ENCODE measurements around the gene JRKL. TPM values are rescaled to one million over a fixed set of nuclear protein-coding genes. Genes with fewer than 3 reads are reported as not detected.

JRKL gene
- total and polyA plus RNA-seq, 2 of the 8 experiments (the other 6 are each of a cell fraction or from before 2014, with no cell fraction given) = 1.4 to 4.9 TPM

DNA sequence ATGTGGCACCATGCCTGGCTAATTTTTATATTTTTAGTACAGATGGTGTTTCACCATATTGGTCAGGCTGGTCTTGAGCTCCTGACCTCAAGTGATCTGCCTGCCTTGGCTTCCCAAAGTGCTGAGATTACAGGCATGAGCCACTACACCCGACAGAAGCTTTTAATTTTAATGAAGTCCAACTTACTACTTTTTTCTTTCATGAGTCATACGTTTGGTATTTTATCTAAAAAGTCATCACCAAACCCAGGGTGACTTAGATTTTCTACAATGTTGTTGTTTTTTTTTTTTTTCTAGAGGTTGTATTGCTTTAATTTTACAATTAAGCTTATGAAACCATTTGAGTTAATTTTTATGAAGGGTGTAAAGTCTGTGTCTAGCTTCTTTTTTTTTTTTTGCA lies 34.9 kb downstream of the JRKL start:
- no peak overlapping the region for H2BK20ac ChIP-seq (ENCODE audit: low read length)
- H3K4me2 ChIP-seq (ENCODE audit: insufficient read depth in 1 of 2, low read depth in 2 of 2, low read length in 2 of 2) = no peak overlapping the region
- H3K18ac ChIP-seq (ENCODE audit: extremely low read depth, low read length) = no peak overlapping the region
- H4K20me1 ChIP-seq (replicated peaks in 1 of 2; ENCODE audit: control insufficient read depth in 1 of 2, insufficient read depth in 2 of 2, low read length in 2 of 2) = no peaks in the 10 kb centered on the region
- H3K56ac ChIP-seq (replicated peaks; ENCODE audit: insufficient read length, low read depth, low read length) = no peak overlapping the region
- H3K4me3 ChIP-seq (ENCODE audit: extremely low read depth in 1 of 4, insufficient read depth in 2 of 4, low read depth in 3 of 4, low read length in 4 of 4) = no peak overlapping the region
- H3K27me3 ChIP-seq (replicated peaks in 1 of 4; ENCODE audit: control insufficient read depth in 3 of 4, extremely low read depth in 1 of 4, insufficient read depth in 3 of 4, low read length in 3 of 4) = no peaks in the 10 kb centered on the region
- no peaks in the 10 kb centered on the region for H3K79me2 ChIP-seq (ENCODE audit: control insufficient read depth in 1 of 2, insufficient read depth in 2 of 2, low read length in 2 of 2)
- no peak for DNase-seq (ENCODE audit: low read depth in 1 of 2, low spot score in 2 of 2)
- no peak overlapping the region for H2AK5ac ChIP-seq (ENCODE audit: low read depth, low read length)
- no peak overlapping the region for H3K14ac ChIP-seq (ENCODE audit: insufficient read length)
- no peak overlapping the region for H2AFZ ChIP-seq (ENCODE audit: low read length)
- H3K9me3 ChIP-seq (ENCODE audit: insufficient read depth in 2 of 2, low read depth in 1 of 2, low read length in 1 of 2) = no peaks in the 10 kb centered on the region
- H2BK15ac ChIP-seq (ENCODE audit: low read length) = no peak overlapping the region
- H3K23ac ChIP-seq (ENCODE audit: insufficient read length) = no peak overlapping the region
- no peak for TF ChIP-seq SP2 (IDR thresholded peaks at IDR 0.05; ENCODE audit: low read length)
- no peak for TF ChIP-seq PHF8 (conservative IDR thresholded peaks at IDR 0.05; ENCODE audit: low read depth, low read length)
- TF ChIP-seq RBBP5 (IDR thresholded peaks at IDR 0.05; ENCODE audit: borderline replicate concordance, low read depth, low read length) = no peak
- TF ChIP-seq, protein P1, sequence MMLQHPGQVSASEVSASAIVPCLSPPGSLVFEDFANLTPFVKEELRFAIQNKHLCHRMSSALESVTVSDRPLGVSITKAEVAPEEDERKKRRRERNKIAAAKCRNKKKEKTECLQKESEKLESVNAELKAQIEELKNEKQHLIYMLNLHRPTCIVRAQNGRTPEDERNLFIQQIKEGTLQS (IDR thresholded peaks at IDR 0.05; ENCODE audit: insufficient read depth, low read depth, low read length) = no peak
- no peaks in the 10 kb centered on the region for H3K79me1 ChIP-seq (ENCODE audit: low read depth, low read length)
- peaks cover 0 to 2% (median 0%) of the 10 kb centered on the region in 4 experiments; a peak in 2 of 7 replicates for H3K4me1 ChIP-seq (replicated peaks in 1 of 4; ENCODE audit: control insufficient read depth in 3 of 4, insufficient read depth in 4 of 4, low read length in 3 of 4)
- no peak overlapping the region for H2BK5ac ChIP-seq (ENCODE audit: low read depth, low read length)
- H2BK120ac ChIP-seq (replicated peaks; ENCODE audit: low read depth, low read length) = no peak overlapping the region
- ChIA-PET POLR2A (ENCODE audit: partially characterized antibody) (interaction anchor here (1.1 to 1.2 kb wide), 2 partner anchors 589 to 634 kb away, joined by 3 read pairs; partner anchors contain the start of gene CEP57), CTCF (ENCODE audit: partially characterized antibody) (interaction anchor here (0.6 to 3.1 kb wide), 15 partner anchors 9 to 1273 kb away, joined by 3 to 25 read pairs (median 3); partner anchors contain the start of genes FAM76B and MAML2)
- no peak overlapping the region for H3K9ac ChIP-seq (replicated peaks in 1 of 4; ENCODE audit: extremely low read depth in 1 of 4, low read depth in 3 of 4, low read length in 3 of 4)
- no peak overlapping the region for H4K5ac ChIP-seq (ENCODE audit: insufficient read length, low read depth, low read length)
- H4K8ac ChIP-seq (ENCODE audit: extremely low read depth, insufficient read depth, low read length) = no peak overlapping the region
- FAIRE-seq = no peak
- WGBS, 2 experiments (ENCODE audit: extremely low coverage in 1 of 2, insufficient coverage in 1 of 2, insufficient read length in 1 of 2, insufficient replicate concordance in 2 of 2, low coverage in 1 of 2, low lambda C conversion rate in 2 of 2, missing lambda C conversion rate in 1 of 2) = 65% methylated on average over 2 of the region's 2 CpGs; no CpG with 5 or more reads in 1 of the 2 experiments
- H3K4ac ChIP-seq (replicated peaks; ENCODE audit: insufficient read length, low read depth, low read length) = no peak overlapping the region
- no peak overlapping the region for H4K91ac ChIP-seq (replicated peaks; ENCODE audit: insufficient read length, low read length)
- H3K36me3 ChIP-seq (ENCODE audit: control insufficient read depth in 2 of 4, insufficient read depth in 4 of 4, low read length in 3 of 4) = no peaks in the 10 kb centered on the region
- no peak overlapping the region for H3K27ac ChIP-seq (ENCODE audit: low read depth, low read length)
- H3K23me2 ChIP-seq (ENCODE audit: low read depth, low read length) = no peaks in the 10 kb centered on the region
- H2BK12ac ChIP-seq (ENCODE audit: low read depth, low read length) = no peak overlapping the region
